Mesenchymal stem cell (in vitro differentiated cells and primary cell): ENCODE measurements around the gene PPP1R12B.
A peak's percentile ranks its signal among the peaks of the same experiment; 100 is the strongest.

ENCODE experiments used
- DNase-seq: peaks from one replicate; pipeline ENCODE4 v3.0.0-alpha.2; 2013
- H2AFZ ChIP-seq: one replicate; pipeline ENCODE4 v1.6.1; 2013; ENCODE audit warnings: low read depth, mild to moderate bottlenecking, control low read depth, inconsistent platforms, low read length, moderate library complexity
- H2AK5ac ChIP-seq: 2 replicates; pipeline ENCODE4 v1.6.1; 2013; ENCODE audit warnings: low read length, moderate library complexity, mild to moderate bottlenecking, inconsistent platforms; ENCODE audit not compliant: severe bottlenecking
- H2BK120ac ChIP-seq: one replicate; pipeline ENCODE4 v1.6.1; 2013; ENCODE audit warnings: low read depth, mild to moderate bottlenecking, inconsistent platforms, low read length, moderate library complexity
- H2BK12ac ChIP-seq, 2 experiments: one replicate each; pipeline ENCODE4 v1.6.1; 2013; ENCODE audit warnings: inconsistent platforms in 2 of 2, low read length in 2 of 2, mild to moderate bottlenecking in 2 of 2, moderate library complexity in 2 of 2, control low read depth in 1 of 2
- H2BK15ac ChIP-seq: one replicate; pipeline ENCODE4 v1.6.1; 2013; ENCODE audit warnings: mild to moderate bottlenecking, low read depth, inconsistent platforms; ENCODE audit not compliant: poor library complexity, severe bottlenecking
- H2BK5ac ChIP-seq: 2 replicates; pipeline ENCODE4 v1.6.1; 2013; ENCODE audit warnings: low read depth, mild to moderate bottlenecking, low read length, control low read depth, inconsistent platforms; ENCODE audit not compliant: poor library complexity, severe bottlenecking
- H3K14ac ChIP-seq, 2 experiments: one replicate each; pipeline ENCODE4 v1.6.1; 2013; ENCODE audit warnings: inconsistent platforms in 2 of 2, low read length in 2 of 2, control low read depth in 1 of 2, mild to moderate bottlenecking in 1 of 2, moderate library complexity in 1 of 2
- H3K18ac ChIP-seq, 2 experiments: one replicate each; pipeline ENCODE4 v1.6.1; 2013; ENCODE audit warnings: inconsistent platforms in 2 of 2, low read length in 2 of 2, control low read depth in 1 of 2, low read depth in 1 of 2, mild to moderate bottlenecking in 1 of 2
- H3K23ac ChIP-seq, 2 experiments: one replicate each; pipeline ENCODE4 v1.6.1; 2013; ENCODE audit warnings: inconsistent platforms in 2 of 2, low read length in 2 of 2, mild to moderate bottlenecking in 2 of 2, moderate library complexity in 2 of 2, control low read depth in 1 of 2
- H3K27ac ChIP-seq: 2 replicates; pipeline ENCODE4 v1.5.1; 2013; ENCODE audit warnings: mild to moderate bottlenecking, moderate library complexity, low read length, control low read depth, inconsistent platforms; ENCODE audit not compliant: poor library complexity, severe bottlenecking
- H3K27me3 ChIP-seq, 2 experiments: 2 replicates each; pipeline versions ENCODE4 v1.6.1 to v1.7.0; 2013; ENCODE audit warnings: low read length in 2 of 2, mild to moderate bottlenecking in 2 of 2, moderate library complexity in 2 of 2, control low read depth in 1 of 2, inconsistent platforms in 1 of 2; ENCODE audit not compliant: control insufficient read depth in 1 of 2, insufficient read depth in 1 of 2
- H3K36me3 ChIP-seq, 2 experiments: 2 replicates each; pipeline versions ENCODE4 v1.6.1 to v1.7.0; 2013; ENCODE audit warnings: low read length in 2 of 2, control low read depth in 1 of 2, inconsistent platforms in 1 of 2, low read depth in 1 of 2, mild to moderate bottlenecking in 1 of 2; ENCODE audit not compliant: insufficient read depth in 2 of 2, control insufficient read depth in 1 of 2
- H3K4ac ChIP-seq, 2 experiments: one replicate each; pipeline ENCODE4 v1.6.1; 2013; ENCODE audit warnings: inconsistent platforms in 2 of 2, low read length in 2 of 2, mild to moderate bottlenecking in 2 of 2, moderate library complexity in 2 of 2, control low read depth in 1 of 2, low read depth in 1 of 2
- H3K4me1 ChIP-seq: 2 replicates; pipeline ENCODE4 v1.6.1; 2013; ENCODE audit warnings: low read depth, low read length, control low read depth; ENCODE audit not compliant: control insufficient read depth, insufficient read depth
- H3K4me2 ChIP-seq: 2 replicates; pipeline ENCODE4 v1.6.1; 2013; ENCODE audit warnings: low read length, mild to moderate bottlenecking, inconsistent platforms; ENCODE audit not compliant: poor library complexity, severe bottlenecking
- H3K4me3 ChIP-seq, 2 experiments: 2 replicates each; pipeline versions ENCODE4 v1.5.1 to v1.7.0; 2013; ENCODE audit warnings: low read length in 2 of 2, mild to moderate bottlenecking in 2 of 2, control low read depth in 1 of 2, low read depth in 1 of 2; ENCODE audit not compliant: insufficient read depth in 1 of 2
- H3K79me1 ChIP-seq: replicated peaks from 2 replicates; pipeline ENCODE4 v1.6.1; 2013; ENCODE audit warnings: mild to moderate bottlenecking, control low read depth, low read length, inconsistent platforms; ENCODE audit not compliant: poor library complexity, severe bottlenecking
- H3K9ac ChIP-seq: 2 replicates; pipeline ENCODE4 v1.7.0; 2013; ENCODE audit warnings: mild to moderate bottlenecking, low read length, moderate library complexity
- H3K9me3 ChIP-seq: 2 replicates; pipeline ENCODE4 v1.7.0; 2013; ENCODE audit warnings: mild to moderate bottlenecking, low read length; ENCODE audit not compliant: control insufficient read depth
- H4K8ac ChIP-seq: one replicate; pipeline ENCODE4 v1.6.1; 2013; ENCODE audit warnings: inconsistent platforms, mild to moderate bottlenecking, low read length, moderate library complexity
- H4K91ac ChIP-seq: one replicate; pipeline ENCODE4 v1.6.1; 2013; ENCODE audit warnings: mild to moderate bottlenecking, low read length, inconsistent platforms
- WGBS: methylation state at CpG from one replicate; pipeline ENCODE4 v1.1.7; 2013; ENCODE audit warnings: mixed read lengths; 5-methylcytosine and 5-hydroxymethylcytosine counted together

PPP1R12B gene

DNA sequence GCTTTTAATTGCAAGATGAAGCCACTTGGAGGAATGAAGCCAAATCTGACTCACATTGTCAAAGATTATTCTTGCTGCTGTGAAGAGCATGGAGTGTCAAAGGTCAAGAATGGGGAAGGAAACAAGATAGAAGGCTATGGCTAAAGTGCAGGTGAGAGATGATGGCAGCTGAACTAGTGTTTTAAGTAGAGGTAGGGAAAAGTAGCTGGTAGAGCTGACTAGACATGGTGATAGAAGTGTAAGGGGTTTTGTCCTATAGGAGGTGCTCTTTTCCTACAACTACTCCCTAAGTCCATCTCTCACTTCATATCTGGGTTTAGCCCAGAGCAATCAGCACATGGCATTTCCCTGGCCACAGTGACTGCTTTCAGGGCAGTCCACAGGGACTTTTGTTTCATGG lies 18.6 kb upstream of the PPP1R12B start:
- no peak overlapping the region for H2AK5ac ChIP-seq
- no peak overlapping the region for H2BK120ac ChIP-seq
- H2BK5ac ChIP-seq: no peak overlapping the region
- DNase-seq: no peak
- no peak overlapping the region for H3K14ac ChIP-seq
- H3K36me3 ChIP-seq: peaks cover 4 to 40% of the 10 kb centered on the region in 2 experiments
- no peaks in the 10 kb centered on the region for H3K9me3 ChIP-seq
- H3K18ac ChIP-seq: no peak overlapping the region
- no peaks in the 10 kb centered on the region for H3K4me1 ChIP-seq
- no peak overlapping the region for H3K9ac ChIP-seq
- no peak overlapping the region for H3K4me3 ChIP-seq
- no peak overlapping the region for H2AFZ ChIP-seq
- H3K27ac ChIP-seq: no peak overlapping the region
- no peak overlapping the region for H2BK12ac ChIP-seq
- H2BK15ac ChIP-seq: no peak overlapping the region
- no peak overlapping the region for H3K23ac ChIP-seq
- H3K4ac ChIP-seq: no peak overlapping the region
- no peaks in the 10 kb centered on the region for H3K79me1 ChIP-seq
- no peak overlapping the region for H3K4me2 ChIP-seq
- no peaks in the 10 kb centered on the region for H3K27me3 ChIP-seq
- no peak overlapping the region for H4K91ac ChIP-seq
- no peak overlapping the region for H4K8ac ChIP-seq

DNA sequence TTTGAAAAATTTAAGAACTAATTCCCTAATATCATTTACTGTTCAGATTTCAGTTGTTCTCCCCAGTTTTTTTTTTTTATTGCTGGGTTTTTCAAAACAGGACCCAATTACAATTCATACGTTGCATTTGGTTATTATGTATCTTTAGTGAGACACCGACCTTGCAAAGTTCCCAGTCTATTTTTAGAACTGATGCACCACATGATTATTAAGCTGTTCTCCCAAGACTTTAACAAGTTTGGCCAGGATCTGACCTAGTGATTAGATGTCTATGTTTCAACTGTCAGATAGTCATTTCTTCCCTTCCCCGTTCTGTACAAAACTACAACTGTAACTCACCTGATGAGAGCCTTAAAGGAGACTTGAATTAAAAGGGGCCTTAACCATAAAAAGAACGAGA lies 14.6 kb upstream of the PPP1R12B start:
- no peak overlapping the region for H2BK120ac ChIP-seq
- H4K8ac ChIP-seq: no peak overlapping the region
- peaks cover 3 to 49% of the 10 kb centered on the region in 2 experiments for H3K36me3 ChIP-seq
- DNase-seq: no peak
- no peak overlapping the region for H2BK15ac ChIP-seq
- WGBS: no CpG with 5 or more reads among the region's 4 CpGs
- H3K27me3 ChIP-seq: no peaks in the 10 kb centered on the region
- peaks cover 4% of the 10 kb centered on the region for H3K79me1 ChIP-seq
- no peak overlapping the region for H3K4me3 ChIP-seq
- H4K91ac ChIP-seq: no peak overlapping the region
- H2AFZ ChIP-seq: no peak overlapping the region
- no peak overlapping the region for H2BK5ac ChIP-seq
- no peak overlapping the region for H3K27ac ChIP-seq
- no peak overlapping the region for H3K4ac ChIP-seq
- H3K23ac ChIP-seq: no peak overlapping the region
- no peak overlapping the region for H3K14ac ChIP-seq
- no peak overlapping the region for H3K4me2 ChIP-seq
- H3K4me1 ChIP-seq: no peaks in the 10 kb centered on the region
- H3K18ac ChIP-seq: no peak overlapping the region
- no peak overlapping the region for H2AK5ac ChIP-seq
- H3K9ac ChIP-seq: no peak overlapping the region
- no peak overlapping the region for H2BK12ac ChIP-seq
- no peaks in the 10 kb centered on the region for H3K9me3 ChIP-seq

DNA sequence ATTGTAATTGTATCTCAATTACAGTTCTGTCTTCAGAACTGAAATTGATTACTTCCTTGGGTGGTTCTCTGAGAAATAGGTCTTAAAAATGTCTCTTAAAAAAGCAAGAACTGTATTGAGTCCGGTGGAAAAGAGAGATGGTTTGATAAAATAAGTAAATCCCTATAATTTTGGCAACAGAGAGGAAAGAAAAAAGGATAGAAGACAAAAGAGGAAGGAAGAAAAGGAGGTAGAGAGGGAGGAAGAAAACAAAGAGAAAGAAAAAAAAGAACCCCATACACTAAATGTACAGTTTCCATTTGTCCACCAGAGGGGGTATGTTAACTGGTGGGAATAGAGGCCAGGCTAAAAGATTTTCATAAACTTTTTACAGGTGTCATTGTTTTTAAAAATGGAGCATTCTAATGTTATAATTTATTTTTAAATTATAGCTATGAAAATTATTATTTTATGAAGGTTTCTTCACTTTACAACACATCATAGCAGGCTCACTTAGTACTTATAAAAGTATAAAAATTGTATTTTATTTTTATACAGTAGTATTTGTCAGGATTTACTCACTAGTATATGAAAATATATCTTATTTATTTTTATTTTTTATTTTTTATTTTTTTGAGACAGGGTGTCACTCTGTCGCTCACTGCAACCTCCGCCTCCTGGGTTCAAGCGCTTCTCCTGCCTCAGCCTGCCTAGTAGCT lies 4.7 kb upstream of the PPP1R12B start:
- Histone ChIP-seq H3K18ac (no peak overlapping the region), H3K14ac (no peak overlapping the region), H3K9ac (peak overlapping the region; percentile 70), H3K27me3 (no peaks in the 10 kb centered on the region), H2BK5ac (no peak overlapping the region), H2BK15ac (no peak overlapping the region), H3K4ac (no peak overlapping the region), H2AK5ac (no peak overlapping the region), H4K8ac (no peak overlapping the region), H3K4me1 (no peaks in the 10 kb centered on the region), H3K4me2 (no peak overlapping the region), H3K23ac (no peak overlapping the region), H4K91ac (no peak overlapping the region), H3K79me1 (peaks cover 5% of the 10 kb centered on the region), H3K4me3 (no peak overlapping the region), H2BK120ac (no peak overlapping the region), H3K9me3 (no peaks in the 10 kb centered on the region), H2BK12ac (no peak overlapping the region), H3K36me3 (no peaks in the 10 kb centered on the region), H3K27ac (no peak overlapping the region), H2AFZ (no peak overlapping the region)
- peak; percentile 63 for DNase-seq
- WGBS: 56% methylated on average over 4 of the region's 4 CpGs

DNA sequence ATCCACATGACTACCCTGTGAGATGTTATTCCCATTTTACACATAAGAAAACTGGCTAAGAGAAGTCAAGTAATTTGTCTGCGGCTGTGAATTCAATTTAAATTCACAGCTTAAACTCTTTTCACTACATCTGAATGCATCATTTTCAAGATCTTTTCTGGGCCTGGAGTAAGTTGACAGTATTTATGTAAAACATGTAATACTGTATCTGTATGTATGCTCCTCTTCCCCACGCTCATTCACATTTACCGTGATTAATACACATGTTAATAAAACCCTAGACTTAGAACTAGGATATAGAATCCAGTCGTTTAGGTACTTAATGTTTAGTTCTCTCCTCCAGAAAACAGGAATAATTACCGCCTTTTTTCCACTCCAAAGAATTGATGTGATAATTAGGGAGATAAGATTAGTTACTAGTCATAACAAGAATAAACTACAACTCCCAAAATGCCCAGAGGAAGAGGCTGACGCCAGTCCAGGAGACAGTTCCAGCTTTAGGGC lies 442 bp upstream of the PPP1R12B start:
- Histone ChIP-seq H2AFZ (no peak overlapping the region), H3K23ac (no peak overlapping the region), H2BK120ac (no peak overlapping the region), H3K14ac (no peak overlapping the region), H2BK12ac (no peak overlapping the region), H2BK15ac (no peak overlapping the region), H3K27ac (no peak overlapping the region), H3K79me1 (peaks cover 11% of the 10 kb centered on the region), H3K9ac (peak overlapping the region; percentile 97), H3K4me2 (no peak overlapping the region), H2BK5ac (no peak overlapping the region), H3K9me3 (no peaks in the 10 kb centered on the region), H4K8ac (no peak overlapping the region), H3K4me1 (no peaks in the 10 kb centered on the region), H3K4ac (no peak overlapping the region), H3K36me3 (no peaks in the 10 kb centered on the region), H3K27me3 (no peaks in the 10 kb centered on the region), H3K4me3 (no peak overlapping the region), H4K91ac (no peak overlapping the region), H2AK5ac (no peak overlapping the region), H3K18ac (no peak overlapping the region)
- WGBS: 0% methylated on average over 1 of the region's 6 CpGs
- no peak for DNase-seq
